HT-29 (cell line): ENCODE results near the gene CBFA2T2. TPM values are rescaled to one million over a fixed set of nuclear protein-coding genes. Genes with fewer than 3 reads are reported as not detected.
"Not testable (repeated sequence)": the region's sequence is repeated elsewhere in the genome, so short reads cannot be mapped to it uniquely, and the experiment has no call there.

Source experiments
- DNase-seq: peaks from one replicate; pipeline ENCODE4 v3.0.0-alpha.2; 2015; ENCODE audit warnings: low spot score
- total RNA-seq: library from RNA; depleted of rRNA; stranded (reverse); fragments of >200 nt; shearing (Covaris generic); gene quantifications from 2 replicates; pipeline ENCODE4 v1.2.3, GENCODE V29; 2014

Gene CBFA2T2
- total RNA-seq, 1 experiment from 2014 or later = 9.6 TPM

DNA sequence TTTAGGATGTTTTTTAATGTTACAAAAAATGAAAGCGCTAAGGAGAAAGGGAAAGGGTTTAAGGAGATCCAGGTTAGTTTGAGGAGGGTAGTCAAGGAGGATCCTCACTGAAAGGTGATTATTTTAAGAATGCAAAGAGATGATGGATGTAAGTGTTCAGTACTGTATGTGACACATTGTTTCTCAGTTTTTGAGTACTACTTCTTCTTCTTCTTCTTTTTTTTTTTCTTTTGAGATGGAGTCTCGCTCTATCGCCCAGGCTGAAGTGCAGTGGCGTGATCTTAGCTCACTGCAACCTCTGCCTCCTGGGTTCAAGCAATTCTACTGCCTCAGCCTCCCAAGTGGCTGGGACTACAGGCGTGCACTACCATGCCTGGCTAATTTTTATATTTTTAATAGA, 83.4 kb downstream of the CBFA2T2 start:
- not testable (repeated sequence) for DNase-seq

DNA sequence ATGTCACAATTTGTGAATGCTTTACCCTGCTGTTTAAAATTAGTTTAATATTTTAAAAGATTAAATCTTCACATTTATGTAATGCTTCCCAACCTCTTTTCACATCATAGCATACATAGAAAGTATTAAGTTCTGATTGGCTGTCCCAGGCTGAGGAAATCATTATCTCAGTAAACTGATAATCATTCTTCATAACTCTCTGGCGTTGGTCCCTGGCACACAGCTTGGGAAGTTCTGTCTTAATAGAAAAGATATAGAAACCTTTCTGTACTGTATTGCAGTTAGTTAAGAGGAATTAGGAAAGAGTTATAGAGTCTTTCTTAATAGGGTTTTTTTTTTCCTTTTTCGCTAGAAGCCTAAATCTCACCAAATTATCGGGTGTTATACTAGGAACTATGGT, 85.4 kb downstream of the CBFA2T2 start:
- DNase-seq = no peak

DNA sequence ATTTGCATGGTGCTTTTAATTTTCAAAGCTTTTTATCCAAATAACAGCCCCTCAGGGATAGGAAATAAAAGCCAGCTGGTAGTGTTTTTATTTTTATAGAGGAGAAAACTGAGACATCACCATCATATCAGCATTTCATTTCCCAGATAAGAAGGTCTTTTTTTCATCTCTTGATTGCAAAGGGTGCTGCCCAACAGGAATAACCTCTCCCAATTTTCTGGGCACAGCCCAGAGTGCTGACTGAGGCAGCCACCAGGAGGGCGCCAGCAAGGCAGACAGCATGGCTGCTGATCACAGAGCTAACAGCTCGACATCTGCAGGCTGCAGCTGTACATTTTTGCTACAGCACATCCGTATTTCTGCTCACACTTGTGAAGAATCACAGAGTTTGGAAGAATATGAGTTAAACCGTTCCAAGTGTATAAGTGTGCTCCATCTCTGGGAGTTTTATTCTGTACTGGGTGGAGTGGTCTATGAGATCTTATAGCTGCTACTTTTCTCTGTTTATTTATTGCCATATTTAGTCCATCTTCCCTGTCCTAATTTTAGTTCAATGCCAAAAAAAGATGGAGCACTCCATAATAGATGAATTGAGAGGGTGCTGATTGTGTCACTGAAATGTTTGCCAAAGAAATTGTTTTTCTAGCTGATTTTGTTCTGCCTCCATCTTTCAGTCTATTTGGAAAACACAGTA, 86.7 kb downstream of the CBFA2T2 start:
- no peak for DNase-seq

DNA sequence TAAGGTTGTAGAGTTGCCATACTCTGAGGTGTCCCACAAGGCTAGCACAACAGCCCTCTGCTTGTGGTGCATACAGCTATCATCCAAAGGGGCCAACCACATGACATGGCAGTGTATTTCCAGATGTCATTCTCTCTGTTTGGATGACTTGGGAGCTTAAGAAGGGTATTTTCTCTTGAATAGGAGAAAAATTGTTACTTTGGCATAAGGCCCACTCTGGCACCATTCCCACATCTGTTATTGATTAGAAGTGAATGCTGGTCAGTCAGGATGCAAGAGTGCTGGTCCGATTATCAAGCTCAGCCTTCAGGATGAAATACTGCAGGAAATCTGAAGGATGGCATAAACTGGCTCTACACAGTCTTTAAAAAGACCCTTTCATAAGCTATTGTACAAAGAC, 88.6 kb downstream of the CBFA2T2 start:
- no peak for DNase-seq

DNA sequence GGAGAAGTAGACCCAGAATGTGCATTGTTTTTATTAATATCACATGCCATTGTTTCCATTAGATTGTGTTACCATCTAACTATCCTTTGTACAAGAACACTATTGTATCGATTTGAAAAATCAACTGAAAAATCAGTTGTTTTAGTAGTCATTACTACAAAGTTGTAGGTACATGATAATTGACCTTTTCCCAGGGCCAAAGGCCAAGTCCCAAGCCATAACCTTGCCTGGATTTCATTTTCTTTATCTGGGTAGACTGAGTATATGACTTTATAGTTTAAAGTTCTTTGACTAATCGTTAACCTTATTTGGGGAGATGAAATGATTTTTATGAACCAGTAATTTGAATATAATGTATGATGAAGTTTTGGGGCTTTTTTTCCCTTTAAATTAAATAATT, 93.2 kb downstream of the CBFA2T2 start:
- no peak for DNase-seq

- no peak for DNase-seq
Measured at GRCh38 chr20:33584976-33585375, 95.1 kb downstream of the CBFA2T2 start.

- DNase-seq = no peak
Measured at GRCh38 chr20:33585413-33585812, 95.5 kb downstream of the CBFA2T2 start.

- DNase-seq = no peak
Measured at GRCh38 chr20:33589059-33589458, 99.2 kb downstream of the CBFA2T2 start.

DNA sequence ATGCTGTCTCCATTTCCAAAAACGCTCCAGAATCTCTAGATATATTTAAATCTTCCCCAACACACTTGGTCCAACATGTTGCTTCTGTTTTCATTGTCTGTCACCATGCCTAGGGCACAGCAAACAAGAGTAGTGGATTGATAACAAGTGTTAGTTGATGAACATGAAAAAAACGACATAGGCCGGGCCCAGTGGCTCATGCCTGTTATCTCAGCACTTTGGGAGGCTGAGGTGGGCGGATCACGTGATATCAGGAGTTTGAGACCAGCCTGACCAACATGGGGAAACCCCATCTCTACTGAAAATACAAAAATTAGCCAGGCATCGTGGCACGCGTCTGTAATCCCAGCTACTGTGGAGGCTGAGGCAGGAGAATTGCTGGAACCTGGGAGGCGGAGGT, 102.0 kb downstream of the CBFA2T2 start:
- DNase-seq = not testable (repeated sequence)

- no peak for DNase-seq
Measured at GRCh38 chr20:33594743-33595142, 104.8 kb downstream of the CBFA2T2 start.

GRCh38 chr20:33600414-33600813, 110.5 kb downstream of the CBFA2T2 start:
- DNase-seq = no peak

- DNase-seq = no peak
Measured at GRCh38 chr20:33600981-33601380, 111.1 kb downstream of the CBFA2T2 start.

DNA sequence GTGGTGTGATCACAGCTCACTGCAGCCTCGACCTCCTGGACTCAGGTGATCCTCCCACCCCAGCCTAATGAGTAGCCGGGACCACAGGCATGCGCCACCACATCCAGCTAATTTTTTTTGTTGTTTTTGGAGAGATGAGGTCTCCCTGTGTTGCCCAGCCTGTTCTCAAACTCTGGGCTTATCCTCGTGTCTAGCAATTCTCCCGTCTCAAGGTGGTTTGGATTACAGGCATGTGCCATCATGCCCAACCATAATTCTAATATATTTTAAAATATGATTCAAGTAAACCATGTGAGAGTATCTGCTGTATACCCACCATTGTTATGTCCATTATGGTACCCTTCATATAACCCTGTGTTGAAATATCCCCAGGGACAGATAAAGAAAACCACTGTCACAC, 112.0 kb downstream of the CBFA2T2 start:
- DNase-seq = no peak

DNA sequence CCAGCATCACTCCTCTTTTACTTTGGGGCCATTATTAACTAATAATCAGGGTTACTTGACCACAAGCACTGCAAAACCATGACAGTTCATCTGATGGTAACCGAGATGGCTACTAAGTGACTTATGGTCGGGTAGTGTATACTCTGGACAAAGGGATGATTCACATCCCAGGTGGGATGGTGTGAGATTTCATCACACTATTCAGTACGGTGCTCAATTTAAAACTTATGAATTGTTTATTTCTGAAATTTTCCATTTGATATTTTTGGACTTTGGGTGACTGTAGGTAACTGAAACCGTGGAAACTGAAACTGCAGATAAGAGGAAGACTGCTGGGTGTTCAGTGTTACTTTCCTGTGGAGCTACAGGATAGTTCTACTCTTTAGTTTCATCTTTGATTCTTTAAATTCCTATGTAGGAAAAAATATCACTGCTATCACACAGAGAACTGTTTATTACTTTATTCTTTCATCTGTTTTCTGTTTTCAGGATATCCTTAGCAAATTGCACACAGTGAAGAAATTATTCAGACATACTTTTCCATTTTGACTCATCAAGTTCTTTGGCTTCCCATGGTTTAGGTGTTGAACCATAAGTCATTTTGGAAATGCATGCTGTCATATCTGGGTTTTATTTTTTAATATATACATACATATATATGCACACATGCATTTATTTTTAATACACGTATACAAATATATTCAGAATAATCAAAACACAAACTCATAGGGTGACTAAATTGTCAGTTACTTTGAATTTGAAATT, 113.1 kb downstream of the CBFA2T2 start:
- DNase-seq = no peak

DNA sequence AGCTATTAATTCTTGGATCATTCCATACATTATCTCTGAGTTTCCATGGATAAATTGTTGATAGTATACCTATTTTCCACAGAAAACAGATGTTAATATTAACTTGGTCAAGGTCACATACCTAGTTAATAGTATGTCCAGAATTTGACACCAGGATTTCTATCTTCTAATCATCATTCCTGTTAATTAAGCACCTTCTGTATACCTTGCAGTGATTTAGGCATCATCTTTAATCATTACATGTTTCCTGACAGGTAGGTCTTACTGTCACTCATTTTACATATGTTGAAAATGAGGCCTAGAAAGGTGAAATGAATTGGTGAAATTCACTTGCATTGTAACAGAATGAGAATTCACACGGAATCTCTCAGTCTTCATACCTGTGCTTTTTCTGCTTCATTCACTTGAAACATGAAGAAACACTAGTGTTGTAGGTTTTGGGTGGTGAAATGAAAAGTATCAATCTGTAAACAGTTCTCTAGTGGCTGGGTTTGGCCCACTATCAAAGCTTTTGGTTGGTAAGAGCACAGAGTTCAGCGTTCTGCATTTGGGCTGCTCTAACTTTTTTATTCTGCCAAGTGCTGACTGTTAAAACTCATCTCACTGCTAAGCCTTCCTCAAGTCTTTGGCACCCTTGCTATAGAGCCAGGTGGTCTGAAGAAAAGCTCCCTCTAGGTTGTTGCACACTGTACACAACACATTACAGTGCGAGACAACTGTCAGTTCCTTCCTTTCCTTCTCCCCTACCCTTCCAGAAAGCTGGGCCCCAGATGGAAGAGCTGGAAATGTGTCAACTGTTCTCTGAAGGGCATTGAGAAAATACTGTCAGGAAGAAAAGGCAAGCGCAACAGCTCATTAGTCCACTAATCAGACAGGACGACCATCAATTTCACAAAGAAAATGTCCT, 114.4 kb downstream of the CBFA2T2 start:
- no peak for DNase-seq

DNA sequence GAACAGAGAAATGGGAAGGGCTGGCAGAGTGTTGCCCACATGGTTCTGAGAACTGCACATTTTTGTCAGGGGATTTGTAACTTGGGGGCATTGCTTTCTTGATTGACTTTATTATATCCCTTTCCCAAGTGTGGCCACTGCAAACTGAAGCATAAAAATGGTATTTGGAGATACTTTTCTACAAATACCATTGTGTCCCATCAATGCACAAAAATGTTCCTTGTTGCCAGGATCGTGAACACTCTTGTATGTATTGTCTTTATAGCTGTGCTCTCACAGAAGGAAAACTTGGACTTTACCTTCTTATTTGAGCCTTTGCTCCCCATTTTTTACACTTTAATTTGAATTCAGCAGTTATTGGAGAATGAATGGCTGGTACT, 115.1 kb downstream of the CBFA2T2 start:
- no peak for DNase-seq

DNA sequence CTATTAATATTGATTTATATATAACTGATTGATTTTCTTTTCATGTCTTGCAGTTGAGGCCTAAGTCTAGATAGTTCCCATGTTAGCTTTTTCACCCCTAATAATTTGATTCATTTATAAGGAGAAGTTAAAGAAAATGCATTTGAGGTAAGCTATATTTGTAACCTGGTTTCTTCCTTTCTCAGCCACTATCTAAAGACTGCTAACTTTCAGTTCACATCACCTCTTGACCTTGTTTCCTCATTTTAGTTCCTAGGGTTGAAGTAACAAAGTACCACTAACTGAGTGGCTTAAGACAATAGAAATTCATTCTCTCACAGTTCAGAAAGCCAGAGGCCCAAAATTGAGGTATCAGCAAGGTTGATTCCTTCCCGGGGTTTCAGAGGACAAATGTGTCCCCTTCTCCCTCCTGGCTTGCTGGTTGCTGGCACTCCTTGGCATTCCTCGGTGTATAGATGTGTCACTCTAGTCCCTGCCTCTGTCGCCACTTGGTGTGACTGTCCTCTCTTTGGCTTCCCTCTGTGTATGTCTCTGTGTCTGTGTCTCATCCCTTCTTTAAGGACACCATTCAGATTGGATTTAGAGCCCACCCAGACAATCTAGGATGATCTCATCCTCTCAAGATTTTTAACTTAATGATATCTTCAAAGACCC, 116.3 kb downstream of the CBFA2T2 start:
- no peak for DNase-seq

DNA sequence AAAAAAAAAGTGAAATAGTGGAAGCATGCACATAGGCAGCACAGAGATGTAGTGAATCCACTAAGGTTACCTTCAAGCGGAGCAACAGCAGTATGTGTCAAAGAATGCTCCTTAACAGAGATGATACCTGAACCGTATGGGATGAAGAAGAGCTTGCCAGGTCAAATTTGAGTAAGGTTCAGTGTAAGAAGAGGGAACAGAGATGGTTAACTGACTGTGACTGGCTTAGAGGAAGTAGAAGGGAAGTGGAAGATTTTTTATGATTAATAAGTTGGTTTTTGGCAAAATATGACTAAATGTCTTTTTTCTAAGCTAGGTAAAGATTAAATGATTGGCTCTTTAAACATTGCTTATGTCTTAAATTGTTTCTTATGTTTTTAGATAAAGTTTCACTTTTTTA, 119.6 kb downstream of the CBFA2T2 start:
- no peak for DNase-seq

DNA sequence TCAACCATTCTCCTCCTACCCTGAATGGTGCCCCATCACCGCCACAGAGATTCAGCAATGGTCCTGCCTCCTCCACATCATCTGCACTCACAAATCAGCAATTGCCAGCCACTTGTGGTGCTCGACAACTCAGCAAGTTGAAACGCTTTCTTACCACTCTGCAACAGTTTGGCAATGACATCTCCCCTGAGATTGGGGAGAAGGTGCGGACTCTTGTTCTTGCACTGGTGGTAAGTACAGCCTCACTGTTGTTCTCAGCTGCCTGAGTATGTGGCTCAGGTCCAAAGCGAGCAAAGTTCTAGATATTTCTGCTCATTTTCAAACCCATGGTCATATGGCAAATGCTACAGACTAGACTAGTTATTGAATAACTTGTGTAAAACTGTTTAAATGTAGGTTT, 121.2 kb downstream of the CBFA2T2 start:
- DNase-seq = no peak

GRCh38 chr20:33612001-33612400, 122.1 kb downstream of the CBFA2T2 start:
- no peak for DNase-seq

GRCh38 chr20:33621717-33622400, 132.0 kb downstream of the CBFA2T2 start:
- no peak for DNase-seq
